CD4-positive, CD25-positive, alpha-beta regulatory T cell (primary cell): ENCODE data around the gene DLX3. TPM values are rescaled to one million over a fixed set of nuclear protein-coding genes. Genes with fewer than 3 reads are reported as not detected.

ENCODE experiments used
- ATAC-seq, 2 donors: fragments of 150-1000 bp; cut with Tn5 transposase; one replicate each; pipeline ENCODE4 v1.10.0; 2021; ENCODE audit warnings: low read depth in 2 of 2, moderate number of reproducible peaks in 2 of 2, moderate library complexity in 1 of 2
- DNase-seq, 3 donors: peaks; one replicate each; pipeline versions ENCODE4 v3.0.0 to v3.0.0-alpha.2; 2012 to 2022; ENCODE audit warnings: mixed read lengths in 1 of 3
- H3K27ac ChIP-seq: one replicate; pipeline ENCODE4 v1.7.0; 2013; ENCODE audit warnings: mild to moderate bottlenecking, low read length; ENCODE audit not compliant: insufficient read depth, poor library complexity, severe bottlenecking
- H3K27me3 ChIP-seq: one replicate; pipeline ENCODE4 v1.7.0; 2013; ENCODE audit warnings: low read length; ENCODE audit not compliant: control insufficient read depth, insufficient read depth
- H3K36me3 ChIP-seq: one replicate; pipeline ENCODE4 v1.7.0; 2013; ENCODE audit warnings: mild to moderate bottlenecking, low read length, moderate library complexity; ENCODE audit not compliant: control insufficient read depth, insufficient read depth
- H3K4me1 ChIP-seq: 2 replicates; pipeline ENCODE4 v1.7.0; 2013; ENCODE audit warnings: mild to moderate bottlenecking, low read length; ENCODE audit not compliant: insufficient read depth, control insufficient read depth, poor library complexity, severe bottlenecking
- H3K4me3 ChIP-seq: one replicate; pipeline ENCODE4 v1.7.0; 2013; ENCODE audit warnings: low read depth, mild to moderate bottlenecking, low read length, moderate library complexity
- H3K9me3 ChIP-seq, 2 experiments: 1 replicate in 1 of 2; 2 replicates in 1 of 2; pipeline ENCODE4 v1.7.0; 2013; ENCODE audit warnings: low read length in 2 of 2, mild to moderate bottlenecking in 1 of 2, moderate library complexity in 1 of 2; ENCODE audit not compliant: control insufficient read depth in 2 of 2
- H3K27ac Mint-ChIP-seq, 3 donors: one replicate each; pipeline ENCODE4 v1.8.0; 2020 to 2022; ENCODE audit warnings: mild to moderate bottlenecking in 3 of 3, mixed read lengths in 3 of 3, moderate library complexity in 2 of 3
- H3K27me3 Mint-ChIP-seq: one replicate; pipeline ENCODE4 v1.8.0; 2022; ENCODE audit warnings: mild to moderate bottlenecking, mixed read lengths
- H3K36me3 Mint-ChIP-seq: one replicate; pipeline ENCODE4 v1.8.0; 2020; ENCODE audit warnings: mixed read lengths
- H3K4me1 Mint-ChIP-seq, 4 donors: one replicate each; pipeline ENCODE4 v1.8.0; 2020 to 2022; ENCODE audit warnings: mixed read lengths in 4 of 4, mild to moderate bottlenecking in 1 of 4
- H3K4me3 Mint-ChIP-seq, 4 donors: one replicate each; pipeline ENCODE4 v1.8.0; 2020 to 2022; ENCODE audit warnings: mild to moderate bottlenecking in 4 of 4, mixed read lengths in 4 of 4, moderate library complexity in 3 of 4
- H3K9me3 Mint-ChIP-seq, 7 donors: one replicate each; pipeline ENCODE4 v1.8.0; 2020 to 2022; ENCODE audit warnings: mixed read lengths in 7 of 7, mild to moderate bottlenecking in 3 of 7, moderate library complexity in 2 of 7
- polyA plus RNA-seq, 4 donors: library from polyadenylated mRNA; unstranded; fragments of 300-500 nt; fragmentation: Illumina TruSeq; gene quantifications; one replicate each; pipeline ENCODE4 v1.2.3, GENCODE V29; 2021
- total RNA-seq: library from RNA; stranded (reverse); gene quantifications from one replicate; pipeline ENCODE4 v1.2.3, GENCODE V29; 2022

Gene DLX3
- total and polyA plus RNA-seq, 5 donors from 2014 or later, result 0.06 to 0.09 TPM; not detected in 3

- Histone ChIP-seq H3K36me3 (no peaks in the 10 kb centered on the region), H3K27me3 (no peaks in the 10 kb centered on the region), H3K27ac (no peak overlapping the region), H3K4me3 (no peak overlapping the region), H3K4me1 (no peaks in the 10 kb centered on the region), H3K9me3 (no peaks in the 10 kb centered on the region)
- ATAC-seq (no peak), DNase-seq (no peak)
- no peaks in the 10 kb centered on the region for H3K4me1 Mint-ChIP-seq
- no peak overlapping the region for H3K4me3 Mint-ChIP-seq
- no peaks in the 10 kb centered on the region for H3K9me3 Mint-ChIP-seq
- peak overlapping the region in 1 of 3 donors; percentile 46 for H3K27ac Mint-ChIP-seq
- H3K36me3 Mint-ChIP-seq, result no peaks in the 10 kb centered on the region
- peaks cover 17% of the 10 kb centered on the region for H3K27me3 Mint-ChIP-seq
Observed at GRCh38 chr17:50036455-50037261, 41.6 kb upstream of the DLX3 start.

DNA sequence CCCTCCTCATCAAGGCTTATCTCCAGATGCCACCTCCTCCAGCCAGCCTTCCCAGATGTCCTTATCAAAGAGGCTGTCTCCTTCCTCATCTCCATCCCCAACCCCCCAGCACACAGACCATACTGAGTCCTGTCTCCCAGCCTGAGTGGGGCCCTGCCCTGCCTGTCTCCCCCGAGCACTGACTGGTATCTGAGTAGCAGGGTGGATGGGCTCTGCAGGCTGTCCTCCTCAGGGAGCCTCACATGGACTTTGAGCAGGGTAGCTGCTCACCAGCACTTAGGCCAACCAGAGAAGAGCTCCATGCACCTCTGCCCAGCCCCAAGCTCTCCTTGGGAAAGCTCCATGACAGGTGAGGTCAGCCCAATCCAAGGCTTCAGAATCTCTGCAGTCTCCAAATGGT, 40.9 kb upstream of the DLX3 start:
- Mint-ChIP-seq H3K4me1 (no peaks in the 10 kb centered on the region), H3K36me3 (no peaks in the 10 kb centered on the region), H3K27ac (no peak overlapping the region), H3K4me3 (no peak overlapping the region), H3K9me3 (no peaks in the 10 kb centered on the region), H3K27me3 (peaks cover 20% of the 10 kb centered on the region)
- Histone ChIP-seq H3K27me3 (no peaks in the 10 kb centered on the region), H3K4me1 (no peaks in the 10 kb centered on the region), H3K27ac (no peak overlapping the region), H3K36me3 (no peaks in the 10 kb centered on the region), H3K4me3 (no peak overlapping the region), H3K9me3 (no peaks in the 10 kb centered on the region)
- DNase-seq (no peak), ATAC-seq (no peak)

DNA sequence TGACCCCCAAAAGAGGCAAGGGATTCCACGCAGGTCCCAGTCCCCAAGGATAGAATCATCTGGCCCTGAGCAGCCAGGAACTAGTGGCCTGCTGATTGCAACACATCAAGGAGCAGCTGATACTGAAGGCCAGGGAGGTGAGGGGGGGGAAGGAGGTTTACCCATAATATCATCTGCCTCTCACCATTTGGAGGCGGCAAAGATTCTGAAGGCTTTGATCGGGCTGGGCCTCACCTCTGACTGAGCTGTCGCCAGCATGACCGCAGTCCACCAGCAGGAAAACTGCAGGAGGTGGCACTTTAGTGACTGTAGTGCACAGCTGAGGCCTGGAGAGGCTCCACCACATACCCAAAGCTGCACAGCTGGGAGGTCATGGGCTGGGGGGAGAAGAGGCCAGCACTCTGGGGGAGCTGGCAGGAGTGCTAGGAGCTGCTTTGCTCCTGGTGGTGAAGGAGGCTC, 40.4 kb upstream of the DLX3 start:
- Mint-ChIP-seq H3K9me3 (no peaks in the 10 kb centered on the region), H3K27ac (no peak overlapping the region), H3K27me3 (peaks cover 20% of the 10 kb centered on the region), H3K4me1 (no peaks in the 10 kb centered on the region), H3K36me3 (no peaks in the 10 kb centered on the region), H3K4me3 (no peak overlapping the region)
- Histone ChIP-seq H3K4me1 (no peaks in the 10 kb centered on the region), H3K36me3 (no peaks in the 10 kb centered on the region), H3K4me3 (no peak overlapping the region), H3K27me3 (no peaks in the 10 kb centered on the region), H3K9me3 (no peaks in the 10 kb centered on the region), H3K27ac (no peak overlapping the region)
- DNase-seq (no peak), ATAC-seq (no peak)

DNA sequence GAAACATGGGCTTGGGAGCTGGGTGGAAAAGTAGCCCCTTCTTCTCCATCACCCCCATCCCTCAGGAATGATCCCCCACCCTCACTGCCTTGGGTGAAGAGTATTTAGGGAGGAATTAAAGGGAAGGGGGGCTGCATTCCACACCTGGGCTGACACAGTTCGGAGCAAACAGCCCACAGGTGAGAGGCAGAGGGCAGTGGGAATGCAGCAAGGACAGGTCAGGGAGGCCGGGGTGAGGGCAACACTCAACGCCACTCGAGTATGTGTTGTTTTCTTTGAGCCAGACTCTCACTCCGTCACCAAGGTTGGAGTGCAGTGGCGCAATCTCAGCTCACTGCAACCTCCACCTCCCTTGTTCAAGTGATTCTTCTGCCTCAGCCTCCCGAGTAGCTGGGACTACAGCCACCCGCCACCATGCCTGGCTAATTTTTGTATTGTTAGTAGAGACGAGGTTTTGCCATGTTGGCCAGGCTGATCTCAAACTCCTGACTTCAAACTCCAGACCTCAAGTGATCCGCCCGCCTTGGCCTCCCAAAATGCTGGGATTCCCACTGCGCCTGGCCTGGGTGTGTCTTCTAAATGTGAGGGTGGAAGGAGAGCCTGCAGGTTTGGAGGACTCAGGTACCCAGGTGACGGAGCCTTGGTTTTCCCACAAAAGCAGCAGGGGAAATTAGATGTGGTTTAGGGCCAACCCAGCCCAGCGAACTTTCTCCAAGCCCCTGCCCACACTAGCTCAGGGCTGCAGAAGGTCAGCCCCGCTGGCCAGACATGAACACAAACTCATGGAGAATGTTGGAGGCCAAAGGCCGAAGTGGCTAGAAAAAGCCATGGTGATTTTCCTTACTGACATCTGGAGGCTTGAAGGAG, 39.7 kb upstream of the DLX3 start:
- Histone ChIP-seq H3K27me3 (no peaks in the 10 kb centered on the region), H3K4me3 (no peak overlapping the region), H3K36me3 (no peaks in the 10 kb centered on the region), H3K9me3 (no peaks in the 10 kb centered on the region), H3K4me1 (no peaks in the 10 kb centered on the region), H3K27ac (no peak overlapping the region)
- DNase-seq (no peak), ATAC-seq (no peak)
- Mint-ChIP-seq H3K9me3 (no peaks in the 10 kb centered on the region), H3K36me3 (no peaks in the 10 kb centered on the region), H3K27me3 (peaks cover 21% of the 10 kb centered on the region), H3K27ac (no peak overlapping the region), H3K4me3 (no peak overlapping the region), H3K4me1 (no peaks in the 10 kb centered on the region)

GRCh38 chr17:50033316-50033715, 38.3 kb upstream of the DLX3 start:
- Mint-ChIP-seq H3K36me3 (no peaks in the 10 kb centered on the region), H3K27me3 (peaks cover 27% of the 10 kb centered on the region), H3K4me1 (peaks cover 0 to 6% (median 3%) of the 10 kb centered on the region in 4 donors), H3K27ac (no peak overlapping the region), H3K9me3 (no peaks in the 10 kb centered on the region), H3K4me3 (no peak overlapping the region)
- H3K36me3 ChIP-seq, result no peaks in the 10 kb centered on the region
- DNase-seq, result no peak
- no peak overlapping the region for H3K4me3 ChIP-seq
- H3K4me1 ChIP-seq, result no peaks in the 10 kb centered on the region
- no peak overlapping the region for H3K27ac ChIP-seq
- H3K27me3 ChIP-seq, result no peaks in the 10 kb centered on the region
- H3K9me3 ChIP-seq, result no peaks in the 10 kb centered on the region
- no peak for ATAC-seq

GRCh38 chr17:50029185-50029584, 34.2 kb upstream of the DLX3 start:
- no peak for ATAC-seq
- Histone ChIP-seq H3K36me3 (no peaks in the 10 kb centered on the region), H3K4me1 (peaks cover 9% of the 10 kb centered on the region), H3K4me3 (no peak overlapping the region), H3K9me3 (no peaks in the 10 kb centered on the region), H3K27me3 (no peaks in the 10 kb centered on the region), H3K27ac (no peak overlapping the region)
- peaks cover 27% of the 10 kb centered on the region for H3K27me3 Mint-ChIP-seq
- no peaks in the 10 kb centered on the region for H3K36me3 Mint-ChIP-seq
- H3K9me3 Mint-ChIP-seq, result no peaks in the 10 kb centered on the region
- no peak overlapping the region for H3K27ac Mint-ChIP-seq
- no peak overlapping the region for H3K4me3 Mint-ChIP-seq
- H3K4me1 Mint-ChIP-seq, result peaks cover 0 to 19% (median 3%) of the 10 kb centered on the region in 4 donors
- DNase-seq, result no peak

DNA sequence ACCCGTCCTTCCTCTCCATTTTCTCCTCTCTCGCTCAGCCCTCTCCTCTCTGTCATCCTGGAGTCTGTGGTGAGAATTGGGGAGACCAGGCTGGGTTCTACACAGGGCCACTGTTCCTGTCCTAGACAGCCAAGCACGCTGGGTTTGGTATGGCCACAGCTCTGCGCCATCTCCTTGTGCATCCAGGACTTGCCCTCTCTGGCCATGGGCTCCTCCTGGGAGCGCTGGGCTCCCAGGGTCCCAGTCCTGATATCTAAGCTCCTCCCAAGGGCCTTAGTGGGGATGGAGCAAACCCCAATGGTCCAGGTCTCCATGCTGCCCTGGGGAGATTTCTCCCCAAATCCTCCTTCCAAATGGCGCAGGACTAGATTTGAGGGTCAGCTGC, 33.7 kb upstream of the DLX3 start:
- Histone ChIP-seq H3K9me3 (no peaks in the 10 kb centered on the region), H3K27me3 (no peaks in the 10 kb centered on the region), H3K27ac (no peak overlapping the region), H3K4me3 (no peak overlapping the region), H3K4me1 (peaks cover 9% of the 10 kb centered on the region), H3K36me3 (no peaks in the 10 kb centered on the region)
- Mint-ChIP-seq H3K27ac (no peak overlapping the region), H3K4me3 (no peak overlapping the region), H3K27me3 (peaks cover 23% of the 10 kb centered on the region), H3K4me1 (peaks cover 0 to 19% (median 3%) of the 10 kb centered on the region in 4 donors), H3K9me3 (no peaks in the 10 kb centered on the region), H3K36me3 (no peaks in the 10 kb centered on the region)
- ATAC-seq, result no peak
- DNase-seq, result no peak
